ENCODE measurements around the gene ZNF185.
"Not testable (repeated sequence)": the region's sequence is repeated elsewhere in the genome, so short reads cannot be mapped to it uniquely, and the experiment has no call there.

ZNF185 gene

GRCh38 chrX:152895724-152896420 is 2.0 kb upstream of the ZNF185 start:
- no peak for DNase-seq

DNA sequence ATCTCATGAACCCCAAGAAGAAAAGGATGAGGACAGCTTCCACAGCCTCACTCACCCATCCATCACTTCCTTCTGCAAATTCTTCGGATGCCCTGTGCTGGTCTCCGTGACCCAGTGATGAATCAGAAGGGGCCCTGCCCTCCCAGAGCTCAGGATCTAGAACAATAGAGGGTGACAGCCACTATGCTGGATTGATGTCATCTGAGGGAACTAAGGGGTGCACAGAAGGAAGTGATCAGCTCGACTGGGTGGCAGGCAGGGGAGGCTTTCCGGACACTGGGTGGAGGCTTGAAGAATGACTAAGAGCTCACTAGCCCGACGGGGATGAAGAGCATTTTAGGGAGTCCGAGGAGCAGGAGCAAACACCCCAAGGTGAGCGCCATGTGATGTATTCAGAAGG is 1.4 kb upstream of the ZNF185 start:
- DNase-seq, result peak; percentile 63 to 73

DNA sequence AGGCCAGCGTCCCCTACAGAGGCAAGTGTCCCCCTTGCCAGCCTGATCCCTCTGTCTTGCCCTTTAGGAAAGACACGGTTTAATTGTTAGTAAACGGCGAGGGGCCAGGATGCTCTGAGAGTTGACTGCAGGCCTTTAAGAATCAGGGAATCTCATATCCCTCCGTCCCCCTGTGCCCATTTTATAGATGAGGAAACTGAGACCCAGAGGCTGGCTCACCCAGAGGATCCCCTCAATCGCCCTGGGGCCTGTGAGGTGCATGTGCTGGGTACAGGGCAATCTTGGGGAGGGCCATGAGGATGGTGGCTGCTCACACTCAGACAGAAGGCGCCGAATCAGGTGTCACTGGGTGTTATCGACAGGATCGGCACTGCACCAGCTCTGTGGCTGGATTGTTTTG is 575 bp downstream of the ZNF185 start:
- DNase-seq, result no peak

GRCh38 chrX:152899111-152899873 is 1.4 kb downstream of the ZNF185 start:
- DNase-seq, result no peak

- no peak for DNase-seq
Observed at GRCh38 chrX:152899874-152900719, 2.2 kb downstream of the ZNF185 start.

- DNase-seq, result no peak
Observed at GRCh38 chrX:152900937-152901445, 3.1 kb downstream of the ZNF185 start.

- DNase-seq, result no peak
Observed at GRCh38 chrX:152901816-152902501, 4.1 kb downstream of the ZNF185 start.

DNA sequence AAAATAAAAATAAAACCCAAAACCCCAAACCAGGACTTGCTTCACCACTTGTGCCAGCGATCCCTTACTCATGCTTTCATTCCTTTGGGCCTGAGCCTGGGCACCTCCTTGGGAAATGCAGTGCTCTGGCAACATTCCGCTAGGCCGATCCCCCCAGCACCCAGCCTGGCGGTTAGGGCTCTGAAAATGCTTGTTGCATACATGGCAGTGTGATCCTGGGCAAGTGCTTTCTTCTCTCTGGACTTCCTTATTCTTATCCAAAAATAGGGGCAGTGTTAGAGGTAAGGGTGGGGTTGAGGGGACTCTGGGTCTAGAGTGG is 4.6 kb downstream of the ZNF185 start:
- no peak for DNase-seq

DNA sequence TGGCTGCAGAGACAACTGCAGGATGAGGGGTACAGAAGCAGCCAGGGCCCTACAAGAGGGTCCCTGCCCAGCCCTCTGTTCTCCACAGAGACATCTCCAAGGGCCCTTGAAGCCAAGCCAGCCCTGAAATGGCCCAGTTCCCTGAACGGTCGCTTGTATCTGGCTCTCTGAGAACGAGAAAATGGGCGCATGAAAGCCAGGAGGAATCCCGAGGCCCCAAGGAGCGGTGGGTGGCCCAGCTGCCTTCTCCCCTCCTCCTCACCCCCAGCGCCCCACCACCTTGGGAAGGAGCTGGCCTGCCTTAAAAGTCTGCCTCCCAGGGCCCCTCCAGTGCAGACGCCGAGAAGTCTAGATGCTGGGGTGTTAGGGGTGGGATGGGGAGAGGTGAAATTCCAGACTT is 5.7 kb downstream of the ZNF185 start:
- no peak for DNase-seq

DNA sequence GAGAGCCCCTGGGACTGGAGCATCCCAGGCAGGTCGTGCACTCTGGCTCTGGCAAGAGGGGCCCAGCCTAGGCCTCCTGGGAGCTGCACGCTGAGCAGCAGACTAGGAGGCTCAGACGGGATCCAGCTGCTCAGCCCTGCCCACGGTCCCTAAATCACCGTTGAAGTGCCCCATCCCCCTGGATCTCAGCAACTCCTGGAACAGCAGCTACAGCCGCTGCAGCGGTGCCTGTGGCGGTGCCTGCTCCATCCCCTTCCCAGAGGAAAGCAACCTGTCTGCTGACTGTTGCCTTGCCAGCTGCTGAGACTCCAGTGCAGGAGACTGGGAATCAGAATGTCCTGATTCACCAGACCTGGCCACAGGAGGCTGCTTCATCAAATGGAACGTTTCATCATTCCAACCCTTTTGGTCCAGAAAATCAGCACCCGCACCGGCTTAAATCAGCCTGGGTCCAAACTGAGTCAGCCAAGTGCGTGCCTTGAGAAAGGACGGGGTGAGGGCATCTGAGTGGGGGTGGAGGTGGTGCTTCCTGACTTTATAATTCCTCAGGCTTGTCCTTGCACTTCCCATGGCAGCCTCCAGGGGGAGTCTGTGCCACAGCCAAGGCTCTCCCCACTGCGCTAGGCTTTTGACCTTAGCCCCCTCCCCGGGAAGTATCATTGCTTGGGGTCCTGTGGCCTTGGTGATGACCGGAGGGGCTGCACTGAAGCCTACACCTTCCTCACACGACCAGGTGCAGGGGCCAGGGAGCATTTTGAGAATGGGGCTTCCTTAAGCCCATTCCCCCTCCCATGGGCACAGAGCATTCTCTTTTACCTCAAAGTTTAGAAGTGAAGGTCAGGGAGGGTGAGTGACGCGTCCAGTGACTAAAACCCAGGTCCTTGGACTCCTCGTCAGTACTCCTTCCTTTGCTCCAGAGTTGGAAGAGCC is 6.5 kb downstream of the ZNF185 start:
- DNase-seq, result peak in 1 of 2 experiments; percentile 18

- no peak for DNase-seq
Observed at GRCh38 chrX:152905081-152905420, 7.2 kb downstream of the ZNF185 start.

DNA sequence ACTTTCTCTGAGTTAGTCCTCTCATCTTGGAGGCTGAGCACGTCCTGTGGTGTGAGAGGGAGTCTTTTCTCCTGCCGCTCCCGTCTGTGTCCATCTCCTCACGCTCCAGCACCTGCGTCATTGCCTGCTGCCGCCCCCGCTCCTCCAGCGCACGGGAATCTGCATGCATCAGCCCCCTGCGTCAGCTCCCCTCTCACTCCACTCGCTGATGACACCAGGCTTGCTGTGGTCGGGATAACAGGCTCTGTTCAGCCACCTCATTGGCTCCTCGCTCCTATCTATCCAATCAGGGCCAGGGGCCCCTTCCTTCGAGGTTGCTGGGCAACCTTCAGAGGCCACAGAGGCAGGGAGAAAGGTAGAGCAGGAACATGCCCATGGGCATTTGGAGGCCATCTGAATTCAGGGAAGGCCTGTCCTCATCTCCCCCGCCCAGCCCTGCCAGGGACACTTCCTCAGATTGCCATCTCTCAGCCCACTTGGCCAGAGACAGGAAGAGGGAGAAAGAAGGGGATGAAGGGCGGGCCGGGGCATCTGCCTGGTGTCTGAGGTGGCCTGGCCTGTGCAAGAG is 9.3 kb downstream of the ZNF185 start:
- DNase-seq, result no peak

- DNase-seq, result no peak
Observed at GRCh38 chrX:152908486-152908885, 10.6 kb downstream of the ZNF185 start.

DNA sequence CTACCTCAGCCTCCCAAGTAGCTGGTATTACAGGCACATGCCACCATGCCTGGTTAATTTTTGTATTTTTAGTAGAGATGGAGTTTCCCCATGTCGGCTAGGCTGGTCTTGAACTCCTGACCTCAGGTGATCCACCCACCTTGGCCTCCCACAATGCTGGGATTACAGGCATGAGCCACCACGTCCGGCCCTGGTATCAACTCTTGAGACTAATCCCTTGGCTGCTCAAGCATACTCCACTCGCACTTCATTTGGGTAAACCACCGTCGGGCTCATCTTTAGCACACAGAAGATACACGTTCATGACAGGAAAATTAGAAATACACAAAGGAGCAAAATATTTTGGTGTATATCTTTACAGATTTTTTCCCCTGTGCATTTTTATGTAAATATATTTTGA is 12.2 kb downstream of the ZNF185 start:
- DNase-seq, result not testable (repeated sequence)

GRCh38 chrX:152912106-152912505 is 14.2 kb downstream of the ZNF185 start:
- DNase-seq, result no peak

GRCh38 chrX:152912641-152913040 is 14.8 kb downstream of the ZNF185 start:
- no peak for DNase-seq

DNA sequence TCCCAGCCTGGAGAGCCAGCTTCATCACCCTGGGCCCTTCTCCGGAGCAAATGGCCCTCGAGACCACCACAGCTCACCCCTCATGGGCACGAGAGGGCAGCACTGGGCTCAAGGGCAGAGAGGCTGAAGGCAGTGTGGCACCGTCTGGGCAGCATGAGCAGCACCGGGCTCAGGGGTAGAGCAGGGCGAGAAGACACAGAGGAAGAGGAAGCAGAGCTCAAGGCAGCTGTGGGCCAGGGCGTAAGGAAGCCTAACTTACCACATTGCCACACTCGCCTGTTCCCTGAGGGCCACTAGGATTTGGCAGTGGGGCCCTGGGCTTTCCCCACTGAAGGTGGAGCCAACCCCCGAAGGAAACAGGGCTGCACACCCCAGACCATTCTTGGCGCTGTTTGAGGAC is 15.5 kb downstream of the ZNF185 start:
- no peak for DNase-seq

- no peak for DNase-seq
Observed at GRCh38 chrX:152913910-152914309, 16.0 kb downstream of the ZNF185 start.

DNA sequence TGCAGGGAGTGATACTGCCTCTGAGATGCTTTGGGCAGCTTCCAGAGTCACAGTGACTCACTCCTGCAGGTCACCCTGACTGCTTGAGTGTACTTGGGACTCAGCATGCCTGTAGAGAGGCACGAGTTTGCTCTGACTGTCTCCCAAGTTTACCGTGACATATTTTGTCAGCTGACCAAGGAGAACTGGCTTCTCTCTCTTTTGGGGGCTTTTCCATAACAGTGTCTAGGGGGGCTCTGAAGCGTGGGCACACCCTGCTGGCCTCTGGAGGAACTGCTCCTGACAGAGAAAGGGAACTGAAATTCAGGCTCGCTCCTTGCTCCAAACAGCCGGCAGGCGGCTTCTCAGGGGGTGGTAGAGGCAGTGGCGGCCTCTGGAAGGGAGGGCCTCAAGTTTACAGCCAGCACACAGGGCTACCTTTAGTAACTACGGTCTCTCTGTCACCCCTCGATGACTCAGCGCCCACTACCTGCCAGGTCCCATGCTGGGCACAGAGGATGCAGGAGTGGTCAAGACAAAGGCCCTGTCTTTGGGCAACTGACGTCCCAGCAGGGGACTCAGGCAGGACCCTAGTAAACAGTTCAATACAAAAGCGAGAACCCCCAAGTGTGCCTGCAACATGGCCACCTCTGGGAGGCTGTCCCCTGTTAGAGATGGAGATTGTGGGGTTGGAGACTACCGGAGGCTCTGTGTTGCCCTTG is 17.8 kb downstream of the ZNF185 start:
- DNase-seq, result peak in 1 of 2 experiments; percentile 42

DNA sequence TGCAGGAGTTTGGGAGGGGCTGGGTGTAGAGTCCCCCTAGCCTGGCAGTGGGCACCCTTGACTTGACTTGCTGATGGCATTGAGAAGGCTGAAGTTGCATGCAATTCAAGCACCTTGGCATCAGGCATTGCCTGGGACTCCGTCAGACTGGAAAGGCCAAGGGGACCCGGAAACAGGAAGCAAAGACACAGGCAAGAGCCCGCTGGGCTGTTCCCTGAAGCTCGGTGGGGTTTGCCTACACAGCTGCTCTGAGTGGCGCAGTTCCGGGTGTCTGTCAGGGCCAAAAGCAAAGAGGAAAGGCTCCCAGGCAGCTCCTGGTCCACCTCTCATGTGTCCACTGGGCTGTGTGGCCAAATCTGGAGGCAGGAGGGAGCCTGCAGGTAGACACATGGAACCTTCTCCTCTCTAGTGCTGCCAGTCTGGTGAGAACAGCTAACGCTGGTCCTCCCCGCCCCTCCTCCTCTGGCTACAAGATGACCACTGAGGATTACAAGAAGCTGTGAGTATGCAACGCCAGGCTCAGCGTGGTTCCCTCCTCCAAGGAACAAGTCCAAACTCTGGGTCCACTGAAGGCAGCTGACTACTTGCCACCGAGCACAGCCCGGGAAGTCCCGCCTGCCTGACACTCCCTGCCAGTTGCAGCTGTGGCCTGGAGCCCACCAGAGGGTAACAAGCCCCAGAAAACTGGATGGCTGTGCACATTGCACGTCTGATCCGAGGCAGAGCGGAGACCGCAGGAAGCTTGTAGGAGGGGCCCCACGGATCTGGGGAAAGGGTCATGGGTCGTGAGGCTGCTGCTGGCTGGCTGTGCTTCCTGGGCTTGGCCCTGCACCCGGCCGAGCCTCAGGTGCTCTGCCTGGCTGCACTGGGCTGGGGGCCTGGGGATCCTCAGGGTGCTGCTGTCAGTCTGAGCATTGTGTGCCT is 20.1 kb downstream of the ZNF185 start:
- DNase-seq, result no peak

Data from SW 1271 (cell line).